ENCODE results near the gene NKTR.

NKTR gene

GRCh38 chr3:42675909-42676308 lies 75.4 kb downstream of the NKTR start:
- Histone ChIP-seq H3K4me1 (ENCODE audit: control insufficient read depth, insufficient read depth, low read length, poor library complexity, severe bottlenecking) (no peaks in the 10 kb centered on the region), H3K27ac (ENCODE audit: insufficient read depth, low read length, poor library complexity, severe bottlenecking) (no peak overlapping the region), H3K36me3 (ENCODE audit: control insufficient read depth, insufficient read depth, low read length) (no peaks in the 10 kb centered on the region), H3K4me3 (ENCODE audit: insufficient read depth, low read depth, low read length, poor library complexity, severe bottlenecking) (no peak overlapping the region), H3K9me3 (ENCODE audit: control insufficient read depth, low read length) (no peaks in the 10 kb centered on the region), H3K27me3 (replicated peaks; ENCODE audit: control insufficient read depth, insufficient read depth, low read length, poor library complexity, severe bottlenecking) (no peaks in the 10 kb centered on the region)
- no peak for DNase-seq

GRCh38 chr3:42678447-42678846 lies 78.0 kb downstream of the NKTR start:
- Histone ChIP-seq H3K27me3 (replicated peaks; ENCODE audit: control insufficient read depth, insufficient read depth, low read length, poor library complexity, severe bottlenecking) (no peaks in the 10 kb centered on the region), H3K27ac (ENCODE audit: insufficient read depth, low read length, poor library complexity, severe bottlenecking) (no peak overlapping the region), H3K36me3 (ENCODE audit: control insufficient read depth, insufficient read depth, low read length) (no peaks in the 10 kb centered on the region), H3K9me3 (ENCODE audit: control insufficient read depth, low read length) (no peaks in the 10 kb centered on the region), H3K4me3 (ENCODE audit: insufficient read depth, low read depth, low read length, poor library complexity, severe bottlenecking) (no peak overlapping the region), H3K4me1 (ENCODE audit: control insufficient read depth, insufficient read depth, low read length, poor library complexity, severe bottlenecking) (no peaks in the 10 kb centered on the region)
- DNase-seq = no peak

- no peaks in the 10 kb centered on the region for H3K4me1 ChIP-seq (ENCODE audit: control insufficient read depth, insufficient read depth, low read length, poor library complexity, severe bottlenecking)
- no peaks in the 10 kb centered on the region for H3K9me3 ChIP-seq (ENCODE audit: control insufficient read depth, low read length)
- H3K4me3 ChIP-seq (ENCODE audit: insufficient read depth, low read depth, low read length, poor library complexity, severe bottlenecking) = no peak overlapping the region
- peaks cover 4% of the 10 kb centered on the region for H3K27me3 ChIP-seq (replicated peaks; ENCODE audit: control insufficient read depth, insufficient read depth, low read length, poor library complexity, severe bottlenecking)
- H3K36me3 ChIP-seq (ENCODE audit: control insufficient read depth, insufficient read depth, low read length) = no peaks in the 10 kb centered on the region
- DNase-seq = no peak
- H3K27ac ChIP-seq (ENCODE audit: insufficient read depth, low read length, poor library complexity, severe bottlenecking) = no peak overlapping the region
Measured at GRCh38 chr3:42680271-42680670, 79.8 kb downstream of the NKTR start.

- Histone ChIP-seq H3K4me3 (ENCODE audit: insufficient read depth, low read depth, low read length, poor library complexity, severe bottlenecking) (no peak overlapping the region), H3K27me3 (replicated peaks; ENCODE audit: control insufficient read depth, insufficient read depth, low read length, poor library complexity, severe bottlenecking) (peaks cover 6% of the 10 kb centered on the region), H3K36me3 (ENCODE audit: control insufficient read depth, insufficient read depth, low read length) (no peaks in the 10 kb centered on the region), H3K27ac (ENCODE audit: insufficient read depth, low read length, poor library complexity, severe bottlenecking) (no peak overlapping the region), H3K9me3 (ENCODE audit: control insufficient read depth, low read length) (no peaks in the 10 kb centered on the region), H3K4me1 (ENCODE audit: control insufficient read depth, insufficient read depth, low read length, poor library complexity, severe bottlenecking) (no peaks in the 10 kb centered on the region)
- no peak for DNase-seq
Measured at GRCh38 chr3:42680806-42681205, 80.3 kb downstream of the NKTR start.

- Histone ChIP-seq H3K4me3 (ENCODE audit: insufficient read depth, low read depth, low read length, poor library complexity, severe bottlenecking) (no peak overlapping the region), H3K36me3 (ENCODE audit: control insufficient read depth, insufficient read depth, low read length) (no peaks in the 10 kb centered on the region), H3K9me3 (ENCODE audit: control insufficient read depth, low read length) (no peaks in the 10 kb centered on the region), H3K4me1 (ENCODE audit: control insufficient read depth, insufficient read depth, low read length, poor library complexity, severe bottlenecking) (no peaks in the 10 kb centered on the region), H3K27me3 (replicated peaks; ENCODE audit: control insufficient read depth, insufficient read depth, low read length, poor library complexity, severe bottlenecking) (peaks cover 6% of the 10 kb centered on the region), H3K27ac (ENCODE audit: insufficient read depth, low read length, poor library complexity, severe bottlenecking) (no peak overlapping the region)
- DNase-seq = no peak
Measured at GRCh38 chr3:42681361-42682038, 81.0 kb downstream of the NKTR start.

- no peak overlapping the region for H3K4me3 ChIP-seq (ENCODE audit: insufficient read depth, low read depth, low read length, poor library complexity, severe bottlenecking)
- H3K27ac ChIP-seq (ENCODE audit: insufficient read depth, low read length, poor library complexity, severe bottlenecking) = no peak overlapping the region
- H3K36me3 ChIP-seq (ENCODE audit: control insufficient read depth, insufficient read depth, low read length) = no peaks in the 10 kb centered on the region
- no peaks in the 10 kb centered on the region for H3K4me1 ChIP-seq (ENCODE audit: control insufficient read depth, insufficient read depth, low read length, poor library complexity, severe bottlenecking)
- H3K27me3 ChIP-seq (replicated peaks; ENCODE audit: control insufficient read depth, insufficient read depth, low read length, poor library complexity, severe bottlenecking) = peaks cover 6% of the 10 kb centered on the region
- H3K9me3 ChIP-seq (ENCODE audit: control insufficient read depth, low read length) = no peaks in the 10 kb centered on the region
- no peak for DNase-seq
Measured at GRCh38 chr3:42682301-42683070, 82.0 kb downstream of the NKTR start.

- Histone ChIP-seq H3K27ac (ENCODE audit: insufficient read depth, low read length, poor library complexity, severe bottlenecking) (no peak overlapping the region), H3K9me3 (ENCODE audit: control insufficient read depth, low read length) (no peaks in the 10 kb centered on the region), H3K4me3 (ENCODE audit: insufficient read depth, low read depth, low read length, poor library complexity, severe bottlenecking) (no peak overlapping the region), H3K27me3 (replicated peaks; ENCODE audit: control insufficient read depth, insufficient read depth, low read length, poor library complexity, severe bottlenecking) (peaks cover 6% of the 10 kb centered on the region), H3K4me1 (ENCODE audit: control insufficient read depth, insufficient read depth, low read length, poor library complexity, severe bottlenecking) (no peaks in the 10 kb centered on the region), H3K36me3 (ENCODE audit: control insufficient read depth, insufficient read depth, low read length) (no peaks in the 10 kb centered on the region)
- DNase-seq = no peak
Measured at GRCh38 chr3:42683875-42684598, 83.6 kb downstream of the NKTR start.

GRCh38 chr3:42684632-42685362 lies 84.3 kb downstream of the NKTR start:
- H3K36me3 ChIP-seq (ENCODE audit: control insufficient read depth, insufficient read depth, low read length) = no peaks in the 10 kb centered on the region
- no peak for DNase-seq
- H3K27ac ChIP-seq (ENCODE audit: insufficient read depth, low read length, poor library complexity, severe bottlenecking) = no peak overlapping the region

GRCh38 chr3:42685363-42685881 lies 84.9 kb downstream of the NKTR start, which contains the start of gene KLHL40:
Gene KLHL40 (plus strand): TSS chr3:42685537. CDS start chr3:42685619, 82 bp downstream.
- Histone ChIP-seq H3K4me3 (ENCODE audit: insufficient read depth, low read depth, low read length, poor library complexity, severe bottlenecking) (no peak within 1 kb of the TSS), H3K27me3 (replicated peaks; ENCODE audit: control insufficient read depth, insufficient read depth, low read length, poor library complexity, severe bottlenecking) (peaks cover 6% of the 10 kb centered on the region)

More at GRCh38 chr3:42684632-42685362, 84.3 kb downstream of the NKTR start:
- Histone ChIP-seq H3K4me3 (ENCODE audit: insufficient read depth, low read depth, low read length, poor library complexity, severe bottlenecking) (no peak overlapping the region), H3K4me1 (ENCODE audit: control insufficient read depth, insufficient read depth, low read length, poor library complexity, severe bottlenecking) (no peaks in the 10 kb centered on the region), H3K9me3 (ENCODE audit: control insufficient read depth, low read length) (no peaks in the 10 kb centered on the region), H3K27me3 (replicated peaks; ENCODE audit: control insufficient read depth, insufficient read depth, low read length, poor library complexity, severe bottlenecking) (peaks cover 6% of the 10 kb centered on the region)

More at GRCh38 chr3:42685363-42685881, 84.9 kb downstream of the NKTR start, which contains the start of gene KLHL40:
- no peak within 1 kb of the TSS for H3K27ac ChIP-seq (ENCODE audit: insufficient read depth, low read length, poor library complexity, severe bottlenecking)
- H3K9me3 ChIP-seq (ENCODE audit: control insufficient read depth, low read length) = no peaks in the 10 kb centered on the region
- DNase-seq = no peak
- H3K4me1 ChIP-seq (ENCODE audit: control insufficient read depth, insufficient read depth, low read length, poor library complexity, severe bottlenecking) = no peaks in the 10 kb centered on the region
- no peaks in the 10 kb centered on the region for H3K36me3 ChIP-seq (ENCODE audit: control insufficient read depth, insufficient read depth, low read length)

Measured in effector memory CD4-positive, alpha-beta T cell (primary cell).